WTC11 (cell line): ENCODE measurements around the gene PNPLA6. TPM values are rescaled to one million over a fixed set of nuclear protein-coding genes. Genes with fewer than 3 reads are reported as not detected.

Experiments used
- ATAC-seq: fragments of 200-7000 bp; cut with Tn5 transposase; 2 replicates; pipeline ENCODE4 v1.10.0; 2021; ENCODE audit warnings: mild to moderate bottlenecking, moderate library complexity
- CTCF ChIA-PET: fragments of 300-600 bp; sonication (Branson Sonifier 250); formaldehyde crosslinking; loops from one replicate; lab custom pipeline; 2021; ENCODE audit warnings: antibody characterized with exemption; lab: Charles Lee
- POLR2A ChIA-PET: fragments of 350-600 bp; sonication (Branson Sonifier 250); formaldehyde crosslinking; loops from one replicate; lab custom pipeline; 2021; ENCODE audit warnings: antibody characterized with exemption; lab: Charles Lee
- DNase-seq: peaks from one replicate; pipeline ENCODE4 v3.0.0; 2021; ENCODE audit warnings: low spot score
- H3K27ac Mint-ChIP-seq: 2 replicates; pipeline ENCODE4 v1.8.0; 2021; ENCODE audit warnings: mixed read lengths
- H3K27me3 Mint-ChIP-seq: 2 replicates; pipeline ENCODE4 v1.8.0; 2021; ENCODE audit warnings: low read depth, mild to moderate bottlenecking, moderate library complexity, mixed read lengths
- H3K36me3 Mint-ChIP-seq: 2 replicates; pipeline ENCODE4 v1.8.0; 2021; ENCODE audit warnings: mixed read lengths
- H3K4me1 Mint-ChIP-seq: 2 replicates; pipeline ENCODE4 v1.8.0; 2022; ENCODE audit warnings: mixed read lengths
- H3K4me3 Mint-ChIP-seq: 2 replicates; pipeline ENCODE4 v1.8.0; 2021; ENCODE audit warnings: mild to moderate bottlenecking, moderate library complexity, mixed read lengths
- H3K9me3 Mint-ChIP-seq: 2 replicates; pipeline ENCODE4 v1.8.0; 2021; ENCODE audit warnings: mixed read lengths
- CBFB ChIP-seq: sonication (generic); formaldehyde crosslinking; IDR thresholded peaks from 2 replicates; pipeline ENCODE4 v1.8.1; 2022; ENCODE audit warnings: mild to moderate bottlenecking, low read depth, missing genetic modification reagents
- SP1 ChIP-seq: sonication (generic); formaldehyde crosslinking; conservative IDR thresholded peaks from 2 replicates; pipeline ENCODE4 v1.8.1; 2022; ENCODE audit warnings: missing genetic modification reagents
- TEAD1 ChIP-seq: sonication (generic); formaldehyde crosslinking; IDR thresholded peaks from 2 replicates; pipeline ENCODE4 v1.8.0; 2022; ENCODE audit warnings: mild to moderate bottlenecking, missing genetic modification reagents
- ZNF263 ChIP-seq: sonication (generic); formaldehyde crosslinking; IDR thresholded peaks from 2 replicates; pipeline ENCODE4 v1.8.1; 2022; ENCODE audit warnings: low read depth, mild to moderate bottlenecking, moderate library complexity, missing genetic modification reagents
- ZNF671 ChIP-seq: fragments of 250-450 bp; sonication (Bioruptor Pico); IDR thresholded peaks from 2 replicates; pipeline ENCODE4 v1.8.0; 2021; ENCODE audit warnings: mild to moderate bottlenecking
- ZSCAN18 ChIP-seq: fragments of 250-450 bp; sonication (Bioruptor Pico); IDR thresholded peaks from 2 replicates; pipeline ENCODE4 v2.1.2; 2022; ENCODE audit warnings: mild to moderate bottlenecking, moderate library complexity
- total RNA-seq: library from RNA; stranded (reverse); gene quantifications from 3 replicates; pipeline ENCODE4 v1.2.3, GENCODE V29; 2021
- TF ChIP-seq, protein P1 (sequence below): sonication (generic); formaldehyde crosslinking; IDR thresholded peaks from 2 replicates; pipeline ENCODE4 v1.8.0; 2023; ENCODE audit warnings: missing genetic modification reagents, mild to moderate bottlenecking, borderline replicate concordance
- TF ChIP-seq, protein P2 (sequence below): sonication (generic); formaldehyde crosslinking; IDR thresholded peaks from 2 replicates; pipeline ENCODE4 v1.8.1; 2022; ENCODE audit warnings: mild to moderate bottlenecking, missing genetic modification reagents, moderate library complexity, borderline replicate concordance
- TF ChIP-seq, protein P3 (sequence below): sonication (generic); formaldehyde crosslinking; IDR thresholded peaks from 2 replicates; pipeline ENCODE4 v1.8.0; 2022; ENCODE audit warnings: mild to moderate bottlenecking, missing genetic modification reagents
- TF ChIP-seq, protein P4 (sequence below): sonication (generic); formaldehyde crosslinking; IDR thresholded peaks from 2 replicates; pipeline ENCODE4 v1.8.0; 2022; ENCODE audit warnings: missing genetic modification reagents

Gene PNPLA6
- total RNA-seq, 1 experiment from 2014 or later, result 149 TPM

DNA sequence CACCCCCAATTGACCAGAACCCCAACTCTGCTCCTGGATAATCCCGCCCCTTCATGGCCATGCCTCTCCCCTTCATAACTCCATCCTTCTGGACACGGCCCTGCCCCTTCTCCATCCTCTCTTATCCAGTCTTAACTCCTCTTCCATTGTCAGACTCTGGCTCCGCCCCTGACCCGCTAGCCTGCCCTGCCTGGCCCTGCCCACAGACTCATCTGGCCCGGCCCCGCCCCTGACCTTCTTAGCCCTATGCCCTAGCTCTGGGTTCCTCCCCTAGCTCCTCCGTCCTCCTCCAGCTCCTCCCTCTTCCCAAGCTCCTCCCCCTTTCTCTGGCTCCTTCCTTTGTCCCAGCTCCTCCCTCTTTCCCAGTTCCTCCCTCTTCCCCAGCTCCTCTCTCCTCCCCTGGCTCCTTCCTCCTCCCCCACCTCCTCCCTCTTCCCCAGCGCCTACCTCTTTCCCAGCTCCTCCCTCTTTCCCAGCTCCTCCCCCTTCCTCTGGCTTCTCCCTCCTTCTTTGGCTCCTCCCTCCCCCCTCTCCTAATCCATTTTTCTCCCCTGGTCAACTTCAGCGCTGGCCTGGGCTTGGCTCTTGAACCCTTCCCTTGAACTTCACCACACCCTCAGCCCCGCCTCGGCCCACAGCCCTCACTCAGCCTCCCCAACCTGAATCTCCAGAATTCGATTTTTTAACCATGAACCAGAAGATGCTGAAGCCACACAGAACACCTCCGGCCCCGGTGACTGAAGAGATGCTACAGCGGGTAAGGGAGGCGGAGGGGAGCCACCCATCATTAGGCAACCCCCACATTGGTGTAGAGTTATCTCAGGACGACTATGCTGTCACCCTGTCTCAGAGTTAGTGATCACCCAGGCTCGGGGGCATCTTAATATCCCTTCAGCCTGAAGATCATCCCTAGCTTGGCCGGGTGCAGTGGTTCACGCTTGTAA, 28.9 kb upstream of the PNPLA6 start:
- H3K27ac Mint-ChIP-seq, result peak overlapping the region; percentile 76
- ChIA-PET CTCF (interaction anchor here (0.5 to 3.6 kb wide), 20 partner anchors 9 to 437 kb away, joined by 3 to 33 read pairs (median 4); partner anchors contain the start of genes MCOLN1, TIMM44, TRAPPC5 and ZNF358), POLR2A (interaction anchor here (0.8 to 2.0 kb wide), 9 partner anchors 9 to 62 kb away, joined by 3 to 8 read pairs (median 3); partner anchors contain the start of genes MCOLN1, PEX11G and ZNF358)
- peak; percentile 99 for DNase-seq
- no peaks in the 10 kb centered on the region for H3K9me3 Mint-ChIP-seq
- peaks cover 48% of the 10 kb centered on the region for H3K27me3 Mint-ChIP-seq
- H3K4me1 Mint-ChIP-seq, result peaks cover 19% of the 10 kb centered on the region
- no peaks in the 10 kb centered on the region for H3K36me3 Mint-ChIP-seq
- peak overlapping the region; percentile 62 for H3K4me3 Mint-ChIP-seq
- TF ChIP-seq ZNF263 (CRISPR knock-in tag) (peak; percentile 99), SP1 (CRISPR knock-in tag) (0 out of 2 replicates have a peak, but pooled peaks have one; percentile 16), CBFB (CRISPR knock-in tag) (no peak), ZNF671 (CRISPR knock-in tag) (no peak), ZSCAN18 (CRISPR knock-in tag) (no peak)
- TF ChIP-seq, protein P1, sequence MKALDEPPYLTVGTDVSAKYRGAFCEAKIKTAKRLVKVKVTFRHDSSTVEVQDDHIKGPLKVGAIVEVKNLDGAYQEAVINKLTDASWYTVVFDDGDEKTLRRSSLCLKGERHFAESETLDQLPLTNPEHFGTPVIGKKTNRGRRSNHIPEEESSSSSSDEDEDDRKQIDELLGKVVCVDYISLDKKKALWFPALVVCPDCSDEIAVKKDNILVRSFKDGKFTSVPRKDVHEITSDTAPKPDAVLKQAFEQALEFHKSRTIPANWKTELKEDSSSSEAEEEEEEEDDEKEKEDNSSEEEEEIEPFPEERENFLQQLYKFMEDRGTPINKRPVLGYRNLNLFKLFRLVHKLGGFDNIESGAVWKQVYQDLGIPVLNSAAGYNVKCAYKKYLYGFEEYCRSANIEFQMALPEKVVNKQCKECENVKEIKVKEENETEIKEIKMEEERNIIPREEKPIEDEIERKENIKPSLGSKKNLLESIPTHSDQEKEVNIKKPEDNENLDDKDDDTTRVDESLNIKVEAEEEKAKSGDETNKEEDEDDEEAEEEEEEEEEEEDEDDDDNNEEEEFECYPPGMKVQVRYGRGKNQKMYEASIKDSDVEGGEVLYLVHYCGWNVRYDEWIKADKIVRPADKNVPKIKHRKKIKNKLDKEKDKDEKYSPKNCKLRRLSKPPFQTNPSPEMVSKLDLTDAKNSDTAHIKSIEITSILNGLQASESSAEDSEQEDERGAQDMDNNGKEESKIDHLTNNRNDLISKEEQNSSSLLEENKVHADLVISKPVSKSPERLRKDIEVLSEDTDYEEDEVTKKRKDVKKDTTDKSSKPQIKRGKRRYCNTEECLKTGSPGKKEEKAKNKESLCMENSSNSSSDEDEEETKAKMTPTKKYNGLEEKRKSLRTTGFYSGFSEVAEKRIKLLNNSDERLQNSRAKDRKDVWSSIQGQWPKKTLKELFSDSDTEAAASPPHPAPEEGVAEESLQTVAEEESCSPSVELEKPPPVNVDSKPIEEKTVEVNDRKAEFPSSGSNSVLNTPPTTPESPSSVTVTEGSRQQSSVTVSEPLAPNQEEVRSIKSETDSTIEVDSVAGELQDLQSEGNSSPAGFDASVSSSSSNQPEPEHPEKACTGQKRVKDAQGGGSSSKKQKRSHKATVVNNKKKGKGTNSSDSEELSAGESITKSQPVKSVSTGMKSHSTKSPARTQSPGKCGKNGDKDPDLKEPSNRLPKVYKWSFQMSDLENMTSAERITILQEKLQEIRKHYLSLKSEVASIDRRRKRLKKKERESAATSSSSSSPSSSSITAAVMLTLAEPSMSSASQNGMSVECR, result 0 out of 2 replicates have a peak, but pooled peaks have one; percentile 31
- TF ChIP-seq, protein P2, sequence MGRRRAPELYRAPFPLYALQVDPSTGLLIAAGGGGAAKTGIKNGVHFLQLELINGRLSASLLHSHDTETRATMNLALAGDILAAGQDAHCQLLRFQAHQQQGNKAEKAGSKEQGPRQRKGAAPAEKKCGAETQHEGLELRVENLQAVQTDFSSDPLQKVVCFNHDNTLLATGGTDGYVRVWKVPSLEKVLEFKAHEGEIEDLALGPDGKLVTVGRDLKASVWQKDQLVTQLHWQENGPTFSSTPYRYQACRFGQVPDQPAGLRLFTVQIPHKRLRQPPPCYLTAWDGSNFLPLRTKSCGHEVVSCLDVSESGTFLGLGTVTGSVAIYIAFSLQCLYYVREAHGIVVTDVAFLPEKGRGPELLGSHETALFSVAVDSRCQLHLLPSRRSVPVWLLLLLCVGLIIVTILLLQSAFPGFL (CRISPR knock-in tag), result no peak
- TF ChIP-seq, protein P3, sequence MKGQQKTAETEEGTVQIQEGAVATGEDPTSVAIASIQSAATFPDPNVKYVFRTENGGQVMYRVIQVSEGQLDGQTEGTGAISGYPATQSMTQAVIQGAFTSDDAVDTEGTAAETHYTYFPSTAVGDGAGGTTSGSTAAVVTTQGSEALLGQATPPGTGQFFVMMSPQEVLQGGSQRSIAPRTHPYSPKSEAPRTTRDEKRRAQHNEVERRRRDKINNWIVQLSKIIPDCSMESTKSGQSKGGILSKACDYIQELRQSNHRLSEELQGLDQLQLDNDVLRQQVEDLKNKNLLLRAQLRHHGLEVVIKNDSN, result 0 out of 2 replicates have a peak, but pooled peaks have one; percentile 12
- TF ChIP-seq, all 79 proteins: peak for 4
- peak; percentile 88 for ATAC-seq

DNA sequence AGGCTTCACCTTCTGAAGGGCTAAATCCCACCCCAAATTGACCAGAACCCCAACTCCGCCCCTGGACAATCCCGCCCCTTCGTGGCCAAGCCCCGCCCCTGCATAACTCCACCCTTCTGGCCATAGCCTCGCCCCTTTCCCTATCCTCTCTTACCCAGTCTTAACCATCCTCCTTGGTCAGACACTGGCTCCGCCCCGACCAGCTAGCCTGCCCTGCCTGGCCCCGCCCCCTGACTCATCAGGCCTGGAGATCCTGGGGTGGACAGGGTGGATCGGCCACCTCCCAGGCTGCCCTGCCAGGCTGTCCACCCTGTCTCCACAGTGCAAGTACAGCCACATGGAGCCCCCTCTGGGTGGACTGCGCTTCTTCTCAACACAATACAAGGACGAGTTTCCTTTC, 27.6 kb upstream of the PNPLA6 start:
- no peak overlapping the region for H3K4me3 Mint-ChIP-seq
- TF ChIP-seq, protein P4, sequence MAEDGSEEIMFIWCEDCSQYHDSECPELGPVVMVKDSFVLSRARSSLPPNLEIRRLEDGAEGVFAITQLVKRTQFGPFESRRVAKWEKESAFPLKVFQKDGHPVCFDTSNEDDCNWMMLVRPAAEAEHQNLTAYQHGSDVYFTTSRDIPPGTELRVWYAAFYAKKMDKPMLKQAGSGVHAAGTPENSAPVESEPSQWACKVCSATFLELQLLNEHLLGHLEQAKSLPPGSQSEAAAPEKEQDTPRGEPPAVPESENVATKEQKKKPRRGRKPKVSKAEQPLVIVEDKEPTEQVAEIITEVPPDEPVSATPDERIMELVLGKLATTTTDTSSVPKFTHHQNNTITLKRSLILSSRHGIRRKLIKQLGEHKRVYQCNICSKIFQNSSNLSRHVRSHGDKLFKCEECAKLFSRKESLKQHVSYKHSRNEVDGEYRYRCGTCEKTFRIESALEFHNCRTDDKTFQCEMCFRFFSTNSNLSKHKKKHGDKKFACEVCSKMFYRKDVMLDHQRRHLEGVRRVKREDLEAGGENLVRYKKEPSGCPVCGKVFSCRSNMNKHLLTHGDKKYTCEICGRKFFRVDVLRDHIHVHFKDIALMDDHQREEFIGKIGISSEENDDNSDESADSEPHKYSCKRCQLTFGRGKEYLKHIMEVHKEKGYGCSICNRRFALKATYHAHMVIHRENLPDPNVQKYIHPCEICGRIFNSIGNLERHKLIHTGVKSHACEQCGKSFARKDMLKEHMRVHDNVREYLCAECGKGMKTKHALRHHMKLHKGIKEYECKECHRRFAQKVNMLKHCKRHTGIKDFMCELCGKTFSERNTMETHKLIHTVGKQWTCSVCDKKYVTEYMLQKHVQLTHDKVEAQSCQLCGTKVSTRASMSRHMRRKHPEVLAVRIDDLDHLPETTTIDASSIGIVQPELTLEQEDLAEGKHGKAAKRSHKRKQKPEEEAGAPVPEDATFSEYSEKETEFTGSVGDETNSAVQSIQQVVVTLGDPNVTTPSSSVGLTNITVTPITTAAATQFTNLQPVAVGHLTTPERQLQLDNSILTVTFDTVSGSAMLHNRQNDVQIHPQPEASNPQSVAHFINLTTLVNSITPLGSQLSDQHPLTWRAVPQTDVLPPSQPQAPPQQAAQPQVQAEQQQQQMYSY, result peak; percentile 75
- no peak for TF ChIP-seq TEAD1 (CRISPR knock-in tag)
- H3K27ac Mint-ChIP-seq, result peak overlapping the region; percentile 65; the same call in 1 of the 2 replicates
- CTCF ChIA-PET, result interaction anchor here (3.6 kb wide), 1 partner anchor 10 kb away, joined by 33 read pairs; a partner anchor contains a TSS
- H3K27me3 Mint-ChIP-seq, result peaks cover 47% of the 10 kb centered on the region
- H3K36me3 Mint-ChIP-seq, result no peaks in the 10 kb centered on the region
- POLR2A ChIA-PET, result interaction anchor here (0.6 to 2.0 kb wide), 3 partner anchors 15 to 47 kb away, joined by 3 to 8 read pairs (median 6); partner anchors contain the start of gene MCOLN1
- no peaks in the 10 kb centered on the region for H3K9me3 Mint-ChIP-seq
- DNase-seq (peak; percentile 96), ATAC-seq (peak; percentile 73)
- peaks cover 19% of the 10 kb centered on the region for H3K4me1 Mint-ChIP-seq
